Caco-2 (cell line): ENCODE results near the gene FGF3. TPM values are rescaled to one million over a fixed set of nuclear protein-coding genes. Genes with fewer than 3 reads are reported as not detected.

Experiments used
- BruUV-seq: library from RNA; stranded (reverse); fragments of 400-500 nt; replicated peaks from 2 replicates; lab custom pipeline; 2021; lab: Mats Ljungman, UMichigan
- CTCF ChIA-PET: fragments of 300-600 bp; sonication (Branson Sonifier 250); formaldehyde crosslinking; loops from one replicate; lab custom pipeline; 2022; ENCODE audit warnings: antibody characterized with exemption; lab: Charles Lee
- POLR2A ChIA-PET: fragments of 300-600 bp; sonication (Branson Sonifier 250); formaldehyde crosslinking; loops from one replicate; lab custom pipeline; 2022; ENCODE audit warnings: antibody characterized with exemption; lab: Charles Lee
- DNase-seq, 2 experiments: peaks; one replicate each; pipeline versions ENCODE4 v3.0.0 to v3.0.0-alpha.2; 2020 to 2022
- H3K27me3 ChIP-seq: replicated peaks from 2 replicates; pipeline ENCODE4 v1.6.0; 2011; ENCODE audit warnings: low read length; ENCODE audit not compliant: control insufficient read depth, insufficient read depth
- H3K36me3 ChIP-seq: 2 replicates; pipeline ENCODE4 v1.5.1; 2011; ENCODE audit warnings: low read length; ENCODE audit not compliant: control insufficient read depth, insufficient read depth
- H3K4me1 ChIP-seq: fragments of 250-450 bp; sonication (Bioruptor Pico); 2 replicates; pipeline ENCODE4 v1.5.1; 2020; ENCODE audit warnings: mild to moderate bottlenecking
- H3K4me3 ChIP-seq: 2 replicates; pipeline ENCODE4 v1.5.1; 2011; ENCODE audit warnings: low read depth, mild to moderate bottlenecking, control low read depth, low read length
- H3K9me3 ChIP-seq: fragments of 250-450 bp; sonication (Bioruptor Pico); 2 replicates; pipeline ENCODE4 v1.5.1; 2020; ENCODE audit warnings: mild to moderate bottlenecking, moderate library complexity
- H3K27ac Mint-ChIP-seq: one replicate; pipeline ENCODE4 v1.8.0; 2022; ENCODE audit warnings: mixed read lengths; ENCODE audit not compliant: unreplicated experiment
- H3K27me3 Mint-ChIP-seq: one replicate; pipeline ENCODE4 v1.8.0; 2022; ENCODE audit warnings: mixed read lengths; ENCODE audit not compliant: insufficient read depth, unreplicated experiment
- H3K36me3 Mint-ChIP-seq: one replicate; pipeline ENCODE4 v1.8.0; 2022; ENCODE audit warnings: mild to moderate bottlenecking, mixed read lengths; ENCODE audit not compliant: insufficient read depth, unreplicated experiment
- H3K4me1 Mint-ChIP-seq: one replicate; pipeline ENCODE4 v1.8.0; 2022; ENCODE audit warnings: low read depth, mixed read lengths; ENCODE audit not compliant: unreplicated experiment
- H3K4me3 Mint-ChIP-seq: one replicate; pipeline ENCODE4 v1.8.0; 2022; ENCODE audit warnings: mild to moderate bottlenecking, moderate library complexity, mixed read lengths; ENCODE audit not compliant: unreplicated experiment
- H3K9me3 Mint-ChIP-seq: one replicate; pipeline ENCODE4 v1.8.0; 2022; ENCODE audit warnings: mixed read lengths; ENCODE audit not compliant: unreplicated experiment
- CTCF ChIP-seq, 2 experiments: fragments of 200-600 bp in 1 of 2; IDR thresholded peaks; 1 replicate in 1 of 2; 2 replicates in 1 of 2; pipeline versions ENCODE4 v1.5.1 to v1.8.0; 2011 to 2022; ENCODE audit warnings: antibody characterized with exemption in 1 of 2, control low read depth in 1 of 2, inconsistent platforms in 1 of 2, low read depth in 1 of 2, low read length in 1 of 2, mild to moderate bottlenecking in 1 of 2, moderate library complexity in 1 of 2; ENCODE audit not compliant: insufficient read depth in 1 of 2, severe bottlenecking in 1 of 2, unreplicated experiment in 1 of 2
- intact Hi-C: fragments of 100-400 bp; cut with micrococcal nuclease; formaldehyde crosslinking; loops from one replicate; pipeline ENCODE4 v1.10.0; 2022; ENCODE audit not compliant: unreplicated experiment
- total RNA-seq: library from RNA; stranded (reverse); gene quantifications from 2 replicates; pipeline ENCODE4 v1.2.3, GENCODE V29; 2022

The FGF3 gene
- total RNA-seq, 1 experiment from 2014 or later: not detected

- DNase-seq: peak in 1 of 2 experiments; percentile 36
- no TSS peak for BruUV-seq
- no peaks in the 10 kb centered on the region for H3K27me3 ChIP-seq
- no peak overlapping the region for H3K4me3 Mint-ChIP-seq
- ChIA-PET POLR2A (no interaction called here), CTCF (interaction anchor here (0.5 kb wide), 1 partner anchor 111 kb away, joined by 5 read pairs; no protein-coding TSS in a partner anchor)
- H3K9me3 Mint-ChIP-seq: no peaks in the 10 kb centered on the region
- no peaks in the 10 kb centered on the region for H3K4me1 Mint-ChIP-seq
- intact Hi-C loops: no loop called here
- no peaks in the 10 kb centered on the region for H3K9me3 ChIP-seq
- peaks cover 10% of the 10 kb centered on the region for H3K27me3 Mint-ChIP-seq
- H3K36me3 ChIP-seq: no peaks in the 10 kb centered on the region
- H3K27ac Mint-ChIP-seq: no peak overlapping the region
- H3K4me3 ChIP-seq: no peak overlapping the region
- H3K36me3 Mint-ChIP-seq: no peaks in the 10 kb centered on the region
- TF ChIP-seq CTCF (IDR thresholded peaks at IDR 0.05; ENCODE audit: insufficient read depth in 1 of 2, low read depth in 1 of 2, low read length in 1 of 2, severe bottlenecking in 1 of 2, unreplicated experiment in 1 of 2): no peak
- H3K4me1 ChIP-seq: no peaks in the 10 kb centered on the region
These were observed 43.8 kb upstream of the FGF3 start for GRCh38 chr11:69862797-69863543.

DNA sequence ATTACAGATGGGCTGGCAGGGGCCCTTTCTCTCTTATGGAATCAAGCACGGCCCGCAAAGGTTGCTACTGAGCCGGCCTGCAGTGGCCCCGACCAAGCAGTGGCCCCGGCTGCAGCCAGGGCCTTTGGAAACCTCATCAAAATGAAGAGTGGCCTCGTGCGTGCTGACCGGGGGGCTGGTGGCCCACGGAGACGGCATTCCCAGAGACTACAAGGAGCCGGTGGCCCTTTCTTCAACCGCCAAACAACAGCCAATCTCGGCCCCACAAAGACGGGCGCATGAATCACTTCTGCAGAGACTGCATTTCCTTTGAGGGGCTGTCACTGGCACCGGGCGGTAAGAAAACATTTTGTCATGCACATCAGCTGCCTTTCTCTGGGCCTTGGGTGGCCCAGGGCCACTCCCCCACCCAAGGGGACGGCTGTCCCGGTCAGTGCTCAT lies 43.1 kb upstream of the FGF3 start:
- Mint-ChIP-seq H3K4me1 (no peaks in the 10 kb centered on the region), H3K9me3 (no peaks in the 10 kb centered on the region), H3K4me3 (no peak overlapping the region), H3K27ac (no peak overlapping the region), H3K27me3 (peaks cover 13% of the 10 kb centered on the region), H3K36me3 (no peaks in the 10 kb centered on the region)
- intact Hi-C loops: no loop called here
- Histone ChIP-seq H3K4me3 (no peak overlapping the region), H3K9me3 (no peaks in the 10 kb centered on the region), H3K36me3 (no peaks in the 10 kb centered on the region), H3K27me3 (no peaks in the 10 kb centered on the region), H3K4me1 (no peaks in the 10 kb centered on the region)
- no TSS peak for BruUV-seq
- TF ChIP-seq CTCF (IDR thresholded peaks at IDR 0.05; ENCODE audit: insufficient read depth in 1 of 2, low read depth in 1 of 2, low read length in 1 of 2, severe bottlenecking in 1 of 2, unreplicated experiment in 1 of 2): no peak
- DNase-seq: no peak
- ChIA-PET CTCF (no interaction called here), POLR2A (no interaction called here)

GRCh38 chr11:69861901-69862300 lies 42.7 kb upstream of the FGF3 start:
- H3K36me3 ChIP-seq: no peaks in the 10 kb centered on the region
- no peak for TF ChIP-seq CTCF (IDR thresholded peaks at IDR 0.05; ENCODE audit: insufficient read depth in 1 of 2, low read depth in 1 of 2, low read length in 1 of 2, severe bottlenecking in 1 of 2, unreplicated experiment in 1 of 2)
- BruUV-seq: no TSS peak
- Mint-ChIP-seq H3K36me3 (no peaks in the 10 kb centered on the region), H3K4me1 (no peaks in the 10 kb centered on the region), H3K27me3 (peaks cover 16% of the 10 kb centered on the region), H3K27ac (no peak overlapping the region), H3K9me3 (no peaks in the 10 kb centered on the region), H3K4me3 (no peak overlapping the region)
- no peaks in the 10 kb centered on the region for H3K27me3 ChIP-seq
- no peak overlapping the region for H3K4me3 ChIP-seq
- DNase-seq: peak in 1 of 2 experiments; percentile 19
- intact Hi-C loops: no loop called here
- no peaks in the 10 kb centered on the region for H3K4me1 ChIP-seq
- H3K9me3 ChIP-seq: no peaks in the 10 kb centered on the region
- POLR2A ChIA-PET: no interaction called here
- CTCF ChIA-PET: no interaction called here
